Stimulated activated naive CD4-positive, alpha-beta T cell treated with Interleukin-2 at 50 U/mL for 16 hours (primary cell): ENCODE measurements around the gene PLXDC2.

Experiments
- DNase-seq: peaks from one replicate; lab custom pipeline; 2025; lab: John Stamatoyannopoulos, UW

PLXDC2 gene

GRCh38 chr10:19857876-19858275 lies 41.6 kb downstream of the PLXDC2 start:
- DNase-seq = no peak

GRCh38 chr10:19860107-19860506 lies 43.9 kb downstream of the PLXDC2 start:
- DNase-seq = no peak

GRCh38 chr10:19862811-19863515 lies 46.7 kb downstream of the PLXDC2 start:
- DNase-seq = no peak

- DNase-seq = no peak
Observed at GRCh38 chr10:19865676-19866075, 49.4 kb downstream of the PLXDC2 start.

GRCh38 chr10:19869370-19869769 lies 53.1 kb downstream of the PLXDC2 start:
- DNase-seq = no peak

- no peak for DNase-seq
Observed at GRCh38 chr10:19872504-19873271, 56.5 kb downstream of the PLXDC2 start.

DNA sequence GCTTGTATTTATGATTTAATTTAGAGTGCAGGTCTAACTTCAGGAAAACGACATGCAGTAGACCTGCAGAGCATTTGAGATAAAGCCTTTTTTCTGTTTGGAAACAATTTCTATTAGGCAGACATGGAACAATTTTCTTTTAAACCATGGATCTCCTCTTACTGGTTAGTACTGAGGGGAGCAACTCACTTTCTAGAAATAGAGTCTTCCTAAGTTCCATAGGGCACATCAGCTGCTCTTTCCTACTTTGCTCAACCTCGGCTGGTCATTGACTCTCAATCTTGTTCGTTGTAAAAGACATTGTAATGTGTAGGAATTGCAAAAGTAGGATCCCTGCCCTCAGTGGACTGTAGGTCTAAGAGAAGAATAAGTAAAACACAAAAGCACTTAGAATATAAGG lies 58.0 kb downstream of the PLXDC2 start:
- no peak for DNase-seq

- DNase-seq = no peak
Observed at GRCh38 chr10:19874791-19875190, 58.6 kb downstream of the PLXDC2 start.

GRCh38 chr10:19876570-19876969 lies 60.3 kb downstream of the PLXDC2 start:
- no peak for DNase-seq

- DNase-seq = no peak
Observed at GRCh38 chr10:19877466-19878255, 61.4 kb downstream of the PLXDC2 start.

DNA sequence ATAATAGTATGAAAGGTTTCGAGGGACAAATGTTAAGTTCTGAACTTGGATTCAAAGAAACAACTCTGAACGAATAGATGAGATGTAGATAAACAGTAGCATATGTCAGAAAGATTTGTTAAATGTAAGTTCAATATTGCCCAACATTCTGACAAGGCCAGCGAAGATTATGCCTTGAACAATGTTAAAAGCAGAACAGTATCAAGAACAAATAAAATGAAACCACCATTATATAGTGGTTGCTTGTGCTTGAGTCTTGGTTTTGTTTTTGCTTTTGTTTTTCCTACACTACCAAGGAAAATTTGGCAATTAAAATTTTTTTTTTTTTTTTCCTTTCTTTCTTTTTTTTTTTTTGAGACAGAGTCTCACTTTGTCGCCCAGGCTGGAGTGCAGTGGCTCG lies 66.4 kb downstream of the PLXDC2 start:
- no peak for DNase-seq

DNA sequence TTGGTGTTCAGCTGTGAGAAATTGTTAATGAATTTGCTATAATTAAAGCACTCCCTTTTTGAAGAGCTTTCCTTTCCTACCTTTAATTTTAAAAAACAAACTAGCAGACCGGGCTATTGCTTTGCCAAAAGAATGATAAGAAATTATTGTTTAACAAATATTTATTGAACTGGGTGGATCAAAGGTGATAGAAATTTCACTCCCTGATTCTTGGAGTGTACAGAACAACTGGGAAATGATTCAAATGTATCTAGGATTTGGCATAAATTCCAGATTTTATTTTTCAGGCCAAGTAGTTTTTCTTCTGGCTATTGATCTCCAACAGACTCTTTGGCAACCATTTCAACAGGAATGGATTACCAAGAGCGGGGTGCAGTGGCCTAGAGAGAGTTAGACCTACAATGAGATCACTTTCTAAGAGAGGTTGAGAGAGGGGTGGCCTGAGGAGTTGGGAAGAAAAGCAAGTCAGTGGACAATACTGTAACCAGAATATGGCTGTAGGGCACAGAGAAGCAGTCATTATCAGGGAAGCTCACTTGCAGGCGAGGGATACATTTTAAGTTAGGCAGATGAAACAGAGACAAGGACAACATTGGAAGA lies 71.9 kb downstream of the PLXDC2 start:
- no peak for DNase-seq

GRCh38 chr10:19889256-19889655 lies 73.0 kb downstream of the PLXDC2 start:
- DNase-seq = no peak

DNA sequence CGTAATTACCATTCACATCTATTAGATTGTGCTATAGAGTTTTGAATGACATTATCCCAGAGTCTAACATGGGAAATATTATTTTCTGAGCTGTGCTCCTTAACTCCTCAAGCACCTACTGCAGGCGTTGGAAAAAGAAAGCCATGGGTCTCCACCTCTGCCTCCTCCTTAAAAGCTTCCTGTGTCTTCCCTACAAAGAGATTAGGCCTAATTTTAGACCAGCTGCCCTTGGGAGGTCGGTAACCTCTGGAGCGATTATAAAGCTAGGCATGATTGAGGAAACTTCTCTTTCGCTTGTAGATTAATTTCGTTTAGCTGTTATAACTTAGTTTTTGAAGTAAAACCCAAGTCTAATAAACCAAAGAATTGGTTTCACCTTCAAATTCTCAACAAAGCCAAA lies 75.2 kb downstream of the PLXDC2 start:
- DNase-seq = no peak

DNA sequence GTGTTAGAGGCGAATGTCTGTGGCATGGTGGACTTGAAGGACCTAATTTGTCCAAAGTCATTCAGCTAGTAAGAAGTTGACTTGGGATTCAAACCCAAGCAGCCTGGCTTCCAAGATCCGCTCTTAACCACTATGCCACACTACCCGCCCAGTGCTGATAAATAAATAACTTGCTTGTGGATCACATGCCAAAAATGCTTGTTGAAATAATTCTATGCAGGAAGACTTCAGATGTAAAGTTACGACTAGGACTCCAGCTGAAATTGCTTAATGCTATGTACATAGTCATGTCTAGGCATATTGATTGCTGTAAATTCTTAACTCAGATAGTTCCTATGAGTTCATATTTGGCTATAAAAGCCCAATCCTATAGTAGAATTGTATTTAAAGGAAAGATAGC lies 76.0 kb downstream of the PLXDC2 start:
- no peak for DNase-seq

GRCh38 chr10:19892677-19893076 lies 76.4 kb downstream of the PLXDC2 start:
- DNase-seq = no peak

DNA sequence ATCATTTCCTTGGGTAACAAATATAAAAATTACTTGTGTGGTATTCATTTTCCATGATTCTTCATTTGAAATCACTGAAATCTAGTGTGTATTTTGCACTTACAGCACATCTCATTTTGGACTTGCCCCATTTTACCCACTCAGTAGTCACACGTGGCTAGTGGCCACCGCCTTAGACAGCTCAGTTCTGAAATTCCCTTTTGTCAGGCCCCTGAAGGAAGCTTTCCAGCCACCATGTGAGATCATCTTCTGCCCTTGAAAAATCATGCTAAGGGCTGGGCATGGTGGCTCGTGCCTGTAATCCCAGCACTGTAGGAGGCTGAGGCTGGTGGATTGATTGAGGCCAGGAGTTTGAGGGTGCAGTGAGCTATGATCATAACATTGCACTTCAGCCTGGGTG lies 79.3 kb downstream of the PLXDC2 start:
- no peak for DNase-seq

DNA sequence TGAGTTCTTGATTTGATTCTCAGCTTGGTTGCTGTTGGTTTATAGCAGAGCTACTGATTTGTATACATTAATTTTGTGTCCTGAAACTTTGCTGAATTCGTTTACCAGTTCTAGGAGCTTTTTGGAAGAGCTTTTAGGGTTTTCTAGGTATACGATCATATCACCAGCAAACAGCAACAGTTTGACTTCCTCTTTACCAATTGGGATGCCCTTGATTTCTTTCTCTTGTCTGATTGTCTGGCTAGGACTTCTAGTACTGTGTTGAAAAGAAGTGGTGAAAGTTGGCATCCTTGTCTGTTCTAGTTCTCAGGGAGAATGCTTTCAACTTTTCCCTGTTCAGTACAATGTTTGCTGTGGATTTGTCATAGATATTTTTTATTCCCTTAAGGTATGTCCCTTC lies 86.2 kb downstream of the PLXDC2 start:
- DNase-seq = no peak

DNA sequence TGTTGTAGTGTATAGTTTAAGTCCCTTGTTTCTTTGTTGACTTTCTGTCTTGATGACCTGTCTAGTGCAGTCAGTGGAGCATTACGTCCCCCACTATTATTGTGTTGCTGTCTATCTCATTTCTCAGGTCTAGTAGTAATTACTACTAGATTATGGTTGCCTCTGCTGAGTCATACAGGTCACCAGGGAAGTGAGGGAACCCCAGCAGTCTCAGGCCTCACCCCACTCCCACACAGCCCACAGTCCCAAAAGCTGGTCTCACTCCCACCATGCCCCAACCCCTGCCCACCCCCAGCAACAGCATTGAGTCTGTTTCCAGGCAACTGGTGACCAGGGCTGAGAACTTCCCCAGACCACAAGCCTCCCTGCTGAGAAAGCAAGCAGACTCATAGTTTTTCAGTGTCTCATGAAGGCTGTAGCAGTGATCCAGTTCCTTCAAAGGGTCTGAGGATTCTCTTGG lies 88.0 kb downstream of the PLXDC2 start:
- no peak for DNase-seq

GRCh38 chr10:19906108-19906791 lies 90.0 kb downstream of the PLXDC2 start:
- no peak for DNase-seq

- DNase-seq = no peak
Observed at GRCh38 chr10:19908991-19909696, 92.9 kb downstream of the PLXDC2 start.
